IPS-15b (cell line): ENCODE measurements around the gene AP5B1.
A peak's percentile ranks its signal among the peaks of the same experiment; 100 is the strongest.

Experiments
- H3K27me3 ChIP-seq: one replicate; pipeline ENCODE4 v1.6.1; 2013; ENCODE audit warnings: low read length; ENCODE audit not compliant: control insufficient read depth, insufficient read depth
- H3K36me3 ChIP-seq: one replicate; pipeline ENCODE4 v1.6.1; 2013; ENCODE audit warnings: low read length; ENCODE audit not compliant: control insufficient read depth, insufficient read depth
- H3K4me1 ChIP-seq: one replicate; pipeline ENCODE4 v1.6.1; 2013; ENCODE audit warnings: mild to moderate bottlenecking, low read length; ENCODE audit not compliant: control insufficient read depth, insufficient read depth
- H3K4me3 ChIP-seq: one replicate; pipeline ENCODE4 v1.5.1; 2013; ENCODE audit warnings: low read depth, low read length
- H3K9ac ChIP-seq: one replicate; pipeline ENCODE4 v1.6.1; 2013; ENCODE audit warnings: low read depth, mild to moderate bottlenecking, low read length
- H3K9me3 ChIP-seq: one replicate; pipeline ENCODE4 v1.6.1; 2013; ENCODE audit warnings: mild to moderate bottlenecking, low read length; ENCODE audit not compliant: control insufficient read depth, insufficient read depth

The AP5B1 gene, protein sequence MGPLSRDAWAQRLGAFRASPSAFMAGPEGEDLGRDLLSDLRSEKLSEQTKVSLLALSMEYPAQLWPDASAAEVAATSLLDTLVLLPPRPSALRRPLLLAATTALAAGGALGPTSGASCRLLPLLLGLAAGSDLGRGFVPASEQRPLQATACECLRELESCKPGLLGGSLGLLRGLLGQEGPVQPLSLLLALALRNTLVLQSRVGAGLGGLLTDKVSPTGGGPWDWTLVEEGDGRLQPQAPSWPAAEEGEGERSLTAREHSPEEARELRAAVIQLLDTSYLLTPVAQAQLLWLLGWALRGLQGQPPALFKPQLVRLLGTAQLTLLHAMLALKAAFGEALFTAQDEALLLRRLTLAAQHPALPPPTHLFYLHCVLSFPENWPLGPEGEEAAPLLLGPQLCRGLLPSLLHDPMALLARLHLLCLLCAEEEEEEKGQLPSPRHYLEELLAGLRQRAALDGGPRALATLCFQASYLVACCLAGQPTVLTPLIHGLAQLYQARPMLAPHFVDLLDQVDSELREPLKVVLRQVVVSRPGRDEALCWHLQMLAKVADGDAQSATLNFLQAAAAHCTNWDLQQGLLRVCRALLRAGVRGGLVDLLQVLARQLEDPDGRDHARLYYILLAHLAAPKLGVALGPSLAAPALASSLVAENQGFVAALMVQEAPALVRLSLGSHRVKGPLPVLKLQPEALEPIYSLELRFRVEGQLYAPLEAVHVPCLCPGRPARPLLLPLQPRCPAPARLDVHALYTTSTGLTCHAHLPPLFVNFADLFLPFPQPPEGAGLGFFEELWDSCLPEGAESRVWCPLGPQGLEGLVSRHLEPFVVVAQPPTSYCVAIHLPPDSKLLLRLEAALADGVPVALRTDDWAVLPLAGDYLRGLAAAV

DNA sequence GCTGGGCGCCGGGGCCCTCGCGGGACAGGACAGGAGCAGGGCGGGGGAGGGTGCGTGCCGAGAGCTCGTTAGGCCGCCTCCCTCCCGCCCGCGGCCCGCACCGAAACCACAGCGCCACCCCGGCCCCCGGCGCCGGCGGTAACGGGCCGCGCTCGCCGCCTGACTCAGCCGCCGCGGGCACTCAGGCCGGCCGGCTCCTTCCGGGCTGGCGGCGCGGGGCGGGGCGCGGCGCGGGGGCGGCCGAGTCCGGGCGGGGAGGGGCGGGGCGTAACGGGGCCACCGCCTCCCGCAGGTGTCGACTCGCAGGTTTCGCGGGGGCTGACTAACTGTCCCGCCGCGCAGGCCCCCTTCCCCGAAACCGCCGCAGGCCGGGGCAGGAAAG, at the start of gene AP5B1:
TSS of gene AP5B1 (minus strand) at position 207 of the 382 bp plus-strand sequence. CDS start 385 bp downstream, outside the sequence.
- H3K9ac ChIP-seq: peak within 1 kb of the TSS; percentile 73
- H3K4me3 ChIP-seq: peak within 1 kb of the TSS; percentile 77
- H3K36me3 ChIP-seq: peaks cover 15% of the 10 kb centered on the region
- peaks cover 28% of the 10 kb centered on the region for H3K27me3 ChIP-seq
- peaks cover 2% of the 10 kb centered on the region for H3K4me1 ChIP-seq
- H3K9me3 ChIP-seq: no peaks in the 10 kb centered on the region

DNA sequence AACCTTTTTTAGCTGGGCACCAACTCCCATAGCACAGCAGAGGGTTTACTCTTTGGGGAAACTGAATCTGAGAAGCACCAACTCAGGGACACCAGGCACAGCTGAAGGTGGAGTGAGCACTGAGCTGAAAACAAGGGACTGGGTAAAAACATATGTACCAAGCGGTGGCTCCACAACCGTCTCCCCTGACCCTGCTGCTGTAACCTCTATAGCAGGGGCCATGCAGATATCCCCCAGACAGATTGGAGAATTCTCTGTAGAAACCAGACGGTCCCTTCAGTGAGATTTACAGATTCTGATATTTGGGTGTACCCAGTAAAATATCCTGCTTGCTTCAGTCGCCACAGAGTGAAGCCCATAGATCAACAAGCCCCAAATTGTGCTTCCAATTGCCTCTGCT, 48.7 kb upstream of the AP5B1 start:
- H3K27me3 ChIP-seq: peaks cover 23% of the 10 kb centered on the region
- H3K9ac ChIP-seq: peak overlapping the region; percentile 47
- no peak overlapping the region for H3K4me3 ChIP-seq
- no peaks in the 10 kb centered on the region for H3K36me3 ChIP-seq
- H3K4me1 ChIP-seq: peaks cover 8% of the 10 kb centered on the region
- no peaks in the 10 kb centered on the region for H3K9me3 ChIP-seq

DNA sequence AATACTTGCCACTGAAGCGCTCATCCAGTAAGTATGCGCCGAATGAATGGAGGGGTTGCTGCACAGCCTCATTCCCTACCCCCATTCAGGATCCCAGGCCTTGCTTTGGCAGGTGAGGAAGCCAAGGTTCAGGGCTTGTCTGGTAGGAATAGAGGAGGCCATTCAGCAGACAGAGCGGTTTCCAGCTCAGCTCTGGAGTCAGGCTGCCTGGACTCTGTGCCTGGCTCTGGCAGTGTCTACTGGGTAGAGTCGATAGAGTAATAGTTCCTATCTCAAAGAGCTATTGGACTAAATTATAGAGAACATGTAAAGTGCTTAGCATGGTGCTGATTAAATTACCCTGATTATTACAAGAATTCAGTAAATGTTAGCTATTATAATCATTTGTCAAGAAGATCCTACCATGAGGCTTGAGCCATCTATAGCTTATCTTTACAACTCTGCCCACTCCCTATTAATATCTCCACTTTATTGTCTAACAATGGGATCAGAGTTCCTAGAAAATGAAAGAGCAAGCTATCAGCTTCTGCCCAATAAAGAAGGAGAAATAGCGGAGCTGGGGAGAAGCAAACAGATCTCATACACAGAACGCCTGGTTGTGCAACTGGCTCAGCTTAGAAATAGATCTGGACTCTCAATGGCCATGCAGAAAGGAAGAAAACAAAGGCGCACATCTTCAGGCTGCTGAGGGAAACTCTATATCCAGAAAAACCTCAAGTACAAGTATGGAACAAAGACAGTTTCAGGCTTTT, 46.4 kb upstream of the AP5B1 start:
- Histone ChIP-seq H3K9ac (no peak overlapping the region), H3K27me3 (peaks cover 9% of the 10 kb centered on the region), H3K36me3 (no peaks in the 10 kb centered on the region), H3K4me3 (no peak overlapping the region), H3K9me3 (no peaks in the 10 kb centered on the region), H3K4me1 (peaks cover 2% of the 10 kb centered on the region)

DNA sequence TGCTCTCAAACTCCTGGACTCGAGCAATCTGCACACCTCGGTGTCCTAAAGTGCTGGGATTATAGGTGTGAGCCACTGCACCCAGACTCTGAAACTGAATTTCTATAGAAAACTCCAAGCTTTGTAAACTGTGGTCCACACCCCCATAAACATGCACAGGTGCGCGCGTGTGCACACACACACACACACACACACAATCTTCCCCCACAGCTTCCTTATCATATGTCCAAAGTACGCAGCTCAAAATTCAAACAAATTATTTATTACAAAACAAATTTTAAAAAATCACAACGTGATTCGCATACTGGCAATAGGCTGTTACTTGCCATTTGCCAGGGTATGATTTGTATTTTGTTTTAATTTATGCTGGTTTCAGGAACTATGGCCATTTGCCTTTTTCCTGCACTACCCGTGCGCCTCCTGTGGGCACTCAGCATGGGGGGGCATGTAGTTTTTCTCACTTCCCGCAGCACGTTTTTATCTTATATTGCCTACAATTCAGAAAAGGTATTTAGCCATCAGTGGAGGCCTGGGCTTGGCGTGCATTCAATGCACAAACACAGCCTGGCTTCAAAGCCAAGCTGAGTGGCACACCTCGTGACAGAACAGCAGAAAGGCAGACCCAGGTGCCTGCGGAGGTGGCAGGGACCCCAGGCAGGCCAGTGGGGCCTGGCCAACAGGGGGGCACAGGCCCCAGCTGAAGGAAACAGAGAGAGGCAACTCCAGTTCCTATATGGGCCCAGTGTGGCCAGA, 42.2 kb upstream of the AP5B1 start:
- Histone ChIP-seq H3K4me3 (no peak overlapping the region), H3K36me3 (no peaks in the 10 kb centered on the region), H3K27me3 (no peaks in the 10 kb centered on the region), H3K9ac (no peak overlapping the region), H3K4me1 (no peaks in the 10 kb centered on the region), H3K9me3 (no peaks in the 10 kb centered on the region)

DNA sequence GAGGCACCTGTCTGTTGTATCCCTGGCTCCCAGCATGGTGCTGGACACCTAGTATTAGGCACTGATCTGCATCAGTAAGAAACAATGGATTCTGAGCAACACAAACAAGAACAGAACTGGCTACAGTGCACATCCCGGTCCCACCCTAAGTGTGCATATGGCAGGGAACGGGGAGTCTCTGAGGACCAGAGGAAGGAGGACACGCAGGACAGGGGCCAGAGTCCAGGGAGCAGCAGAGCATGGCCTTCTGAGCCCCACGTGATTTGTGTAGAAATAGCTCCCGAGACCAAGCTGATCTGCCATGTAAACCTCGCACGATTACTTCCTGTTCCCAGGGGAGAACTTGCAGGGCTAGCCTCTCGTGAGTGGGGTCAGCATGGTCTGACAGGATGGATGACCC, 40.3 kb upstream of the AP5B1 start:
- Histone ChIP-seq H3K36me3 (no peaks in the 10 kb centered on the region), H3K9ac (no peak overlapping the region), H3K27me3 (peaks cover 8% of the 10 kb centered on the region), H3K4me1 (peaks cover 2% of the 10 kb centered on the region), H3K9me3 (no peaks in the 10 kb centered on the region), H3K4me3 (no peak overlapping the region)

DNA sequence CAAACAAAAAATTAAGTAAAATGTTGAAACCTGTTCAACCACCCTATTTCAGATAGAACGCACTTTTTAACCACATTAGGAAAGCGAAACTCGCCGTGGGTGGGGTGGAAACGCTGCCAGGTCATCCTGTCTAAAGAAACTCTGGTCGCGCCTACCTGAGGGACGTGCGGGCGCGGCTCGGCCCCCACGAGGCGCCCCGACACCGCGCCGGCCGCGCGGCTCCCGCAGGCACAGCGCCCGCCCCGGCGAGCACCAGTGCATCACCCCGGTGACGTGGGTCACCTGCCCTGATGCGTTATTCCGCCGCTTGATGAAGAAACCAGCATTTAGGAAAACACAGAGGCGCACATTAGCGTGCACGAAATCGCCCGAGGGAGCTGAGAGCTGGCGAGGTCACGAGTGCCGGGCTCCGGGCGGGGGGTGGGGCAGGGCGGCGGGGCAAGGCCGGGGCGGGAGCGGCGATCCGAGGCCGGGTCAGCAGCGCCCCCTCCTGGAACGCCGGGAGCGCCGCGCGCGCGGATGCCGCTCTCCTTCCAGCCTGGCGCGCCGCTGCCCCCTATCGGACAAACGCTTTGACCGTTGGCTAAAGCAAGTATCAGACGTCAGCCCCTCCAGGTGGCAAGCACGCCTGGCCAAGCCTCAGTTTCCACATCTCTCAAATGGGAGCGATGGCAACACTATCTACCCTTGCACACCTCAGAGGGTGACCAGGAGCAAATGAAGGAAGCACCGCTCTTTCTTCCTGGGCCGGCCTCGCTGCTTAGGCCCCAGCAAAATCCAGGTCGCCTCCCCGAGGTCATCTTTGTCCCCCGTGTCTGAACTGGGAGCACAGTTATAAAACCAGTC, 37.3 kb upstream of the AP5B1 start:
- H3K9ac ChIP-seq: no peak overlapping the region
- peak overlapping the region; percentile 71 for H3K4me3 ChIP-seq
- H3K4me1 ChIP-seq: peaks cover 2% of the 10 kb centered on the region
- H3K9me3 ChIP-seq: no peaks in the 10 kb centered on the region
- peaks cover 8% of the 10 kb centered on the region for H3K27me3 ChIP-seq
- no peaks in the 10 kb centered on the region for H3K36me3 ChIP-seq

DNA sequence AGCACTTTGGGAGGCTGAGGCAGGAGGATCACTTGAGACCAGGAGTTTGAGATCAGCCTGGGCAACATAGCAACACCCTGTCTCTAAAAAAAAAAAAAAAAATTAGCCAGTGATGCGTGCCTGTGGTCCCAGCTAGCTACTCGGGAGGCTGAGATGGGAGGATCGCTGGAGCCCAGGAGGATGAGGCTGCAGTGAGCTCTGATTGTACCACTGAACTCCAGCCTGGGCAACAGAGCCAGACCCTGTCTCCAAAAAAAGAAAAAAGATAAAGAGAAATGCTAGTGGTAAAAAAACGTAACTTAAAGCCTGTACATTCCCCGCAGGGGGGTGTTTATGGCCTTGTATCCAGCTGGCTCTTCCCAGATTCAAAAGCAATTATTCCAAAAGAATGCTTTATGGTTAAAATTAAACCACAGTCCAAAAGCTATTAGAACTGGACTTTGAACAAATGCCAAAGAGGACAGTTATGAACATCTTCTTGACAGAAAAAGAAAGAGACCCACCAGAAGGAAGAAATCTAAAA, 36.6 kb upstream of the AP5B1 start:
- Histone ChIP-seq H3K36me3 (no peaks in the 10 kb centered on the region), H3K27me3 (peaks cover 8% of the 10 kb centered on the region), H3K9ac (no peak overlapping the region), H3K4me3 (peak overlapping the region; percentile 71), H3K9me3 (no peaks in the 10 kb centered on the region), H3K4me1 (peaks cover 2% of the 10 kb centered on the region)

DNA sequence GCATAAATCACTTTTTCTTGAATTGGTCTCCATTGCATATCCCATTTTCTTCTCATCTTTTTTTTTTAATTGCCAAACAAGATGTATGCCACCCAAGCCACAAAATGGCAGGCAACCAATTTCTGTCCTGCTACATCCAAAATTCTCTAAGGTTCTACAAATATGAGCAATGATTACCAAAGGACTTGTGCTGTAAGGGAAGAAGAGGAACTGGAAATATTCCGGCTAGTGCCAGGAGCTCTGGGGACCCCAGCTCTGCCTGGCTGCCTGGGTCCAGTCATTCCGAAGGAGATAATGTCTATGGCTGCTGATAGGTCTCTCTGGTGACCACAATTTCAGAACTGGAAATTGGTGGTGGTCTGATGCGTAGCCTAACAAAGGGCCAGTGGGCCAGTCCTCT, 35.9 kb upstream of the AP5B1 start:
- no peaks in the 10 kb centered on the region for H3K9me3 ChIP-seq
- H3K9ac ChIP-seq: no peak overlapping the region
- no peaks in the 10 kb centered on the region for H3K36me3 ChIP-seq
- no peak overlapping the region for H3K4me3 ChIP-seq
- peaks cover 8% of the 10 kb centered on the region for H3K27me3 ChIP-seq
- H3K4me1 ChIP-seq: peaks cover 2% of the 10 kb centered on the region

DNA sequence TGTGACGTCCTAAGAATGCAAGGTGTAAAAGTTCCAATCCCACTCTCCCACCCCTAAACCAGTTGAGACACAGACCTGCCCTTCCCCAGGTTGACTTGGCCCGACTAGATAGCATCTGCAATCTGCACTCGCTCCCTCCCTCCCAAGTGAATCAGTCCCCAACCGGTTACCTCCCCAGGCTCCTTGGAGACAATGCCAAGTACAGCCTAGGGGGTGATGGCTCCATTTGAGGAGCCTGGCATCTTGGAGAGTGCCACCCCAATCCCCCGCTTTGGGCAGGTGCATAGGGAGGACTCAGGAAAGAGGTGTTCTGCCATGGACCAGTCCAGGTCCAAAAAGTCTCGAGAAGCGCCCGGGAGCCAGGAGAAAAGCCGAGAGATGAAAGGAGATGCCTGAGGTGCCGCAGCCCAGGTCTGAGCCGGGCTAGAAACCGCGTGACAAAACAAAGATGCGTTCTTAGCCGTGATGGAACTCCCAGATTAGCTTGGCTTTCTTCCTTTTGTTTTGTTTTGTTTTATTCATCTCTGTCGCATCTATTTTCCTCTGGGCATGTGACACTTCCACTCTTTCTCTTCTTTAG, 34.3 kb upstream of the AP5B1 start:
- Histone ChIP-seq H3K4me1 (peaks cover 2% of the 10 kb centered on the region), H3K9me3 (no peaks in the 10 kb centered on the region), H3K36me3 (no peaks in the 10 kb centered on the region), H3K9ac (no peak overlapping the region), H3K4me3 (no peak overlapping the region), H3K27me3 (peaks cover 8% of the 10 kb centered on the region)
